ENCODE measurements around the gene GJB2.

GJB2 gene

DNA sequence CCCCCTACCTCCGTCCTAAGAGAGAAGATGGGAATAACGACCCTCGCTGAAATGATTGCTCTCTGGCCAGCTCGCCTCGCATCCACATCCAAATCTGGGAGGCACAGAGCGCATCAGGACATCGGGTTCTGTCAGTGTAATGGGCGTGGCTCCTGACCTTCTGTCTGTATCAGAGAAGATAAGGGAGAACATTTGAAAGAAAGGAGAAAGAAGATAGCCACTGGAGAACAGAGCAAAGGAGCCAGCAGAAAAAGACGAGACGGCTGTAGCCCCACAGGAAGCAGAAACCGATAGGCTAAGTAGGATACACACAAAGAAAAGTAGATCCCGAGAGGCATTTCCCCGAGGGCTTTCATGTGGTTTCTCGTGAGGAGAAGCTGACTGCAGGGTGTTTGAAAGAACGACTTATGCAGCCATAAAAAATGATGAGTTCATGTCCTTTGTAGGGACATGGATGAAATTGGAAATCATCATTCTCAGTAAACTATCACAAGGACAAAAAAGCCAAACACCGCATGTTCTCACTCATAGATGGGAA, 14.0 kb upstream of the GJB2 start:
- intact Hi-C loops (cut with micrococcal nuclease), result no loop called here
- Mint-ChIP-seq H3K36me3 (ENCODE audit: low read depth) (no peaks in the 10 kb centered on the region), H3K4me1 (ENCODE audit: low read depth) (peaks cover 12% of the 10 kb centered on the region), H3K4me3 (no peak overlapping the region), H3K9me3 (peaks cover 4% of the 10 kb centered on the region), H3K27me3 (peaks cover 4% of the 10 kb centered on the region), H3K27ac (no peak overlapping the region)

DNA sequence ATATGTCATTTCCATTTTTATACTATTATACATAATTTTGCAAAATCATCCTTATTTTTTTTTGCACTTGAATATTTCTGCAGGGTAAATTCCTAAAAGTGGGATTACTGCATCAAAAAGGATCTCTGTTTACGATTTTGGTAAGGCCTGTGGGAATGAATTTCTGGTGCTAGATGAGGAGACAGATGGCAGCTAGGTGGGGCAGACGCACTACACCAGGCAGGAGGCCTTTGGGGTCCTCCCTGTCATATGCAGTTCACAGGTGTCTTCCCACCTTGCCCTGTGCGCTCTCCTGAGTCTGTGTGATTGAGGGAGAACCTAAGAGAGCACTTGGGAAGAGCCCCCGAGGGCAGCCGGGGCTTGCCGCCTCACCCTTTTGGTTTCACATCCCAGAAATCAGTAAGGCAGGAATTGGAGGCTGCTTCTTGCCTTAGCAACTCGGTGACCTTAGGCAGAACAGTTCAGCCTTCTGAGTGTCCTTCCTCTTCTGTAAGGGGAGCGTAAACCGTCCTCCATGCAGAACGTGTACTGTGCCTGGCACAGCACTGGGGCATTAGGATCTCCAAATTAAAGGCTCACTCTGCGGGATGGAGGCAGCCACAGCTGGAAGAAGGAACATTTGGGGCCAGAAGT, 13.4 kb upstream of the GJB2 start:
- Mint-ChIP-seq H3K4me3 (no peak overlapping the region), H3K4me1 (ENCODE audit: low read depth) (peaks cover 12% of the 10 kb centered on the region), H3K27ac (no peak overlapping the region), H3K27me3 (peaks cover 4% of the 10 kb centered on the region), H3K9me3 (peaks cover 8% of the 10 kb centered on the region), H3K36me3 (ENCODE audit: low read depth) (no peaks in the 10 kb centered on the region)
- intact Hi-C loops (cut with micrococcal nuclease), result no loop called here

DNA sequence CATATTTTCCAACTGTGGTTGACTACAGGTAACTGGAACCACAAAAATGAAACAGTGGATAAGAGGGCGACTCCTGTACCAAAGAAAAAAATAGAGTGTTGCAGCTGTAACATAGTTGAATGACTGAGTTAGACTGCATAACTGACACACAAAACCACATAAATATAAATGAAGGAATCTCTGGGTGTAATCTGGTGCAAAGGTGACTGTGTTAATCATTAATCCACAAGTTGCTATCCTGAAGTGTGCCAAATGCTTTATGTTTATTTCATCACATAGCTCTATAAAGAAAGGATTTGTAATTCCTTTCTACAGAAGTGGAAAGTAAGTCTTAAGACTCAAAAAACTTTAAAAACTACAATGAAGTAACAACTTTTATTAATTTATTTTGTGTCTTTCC, 6.0 kb upstream of the GJB2 start:
- intact Hi-C loops (cut with micrococcal nuclease), result loop anchor here (10.0 kb wide), 3 partner anchors 226 to 506 kb away; partner anchors contain the start of gene IL17D
- H3K36me3 Mint-ChIP-seq (ENCODE audit: low read depth), result no peaks in the 10 kb centered on the region
- peaks cover 8% of the 10 kb centered on the region for H3K9me3 Mint-ChIP-seq
- H3K27me3 Mint-ChIP-seq, result peaks cover 27% of the 10 kb centered on the region
- H3K4me3 Mint-ChIP-seq, result no peak overlapping the region
- peaks cover 12% of the 10 kb centered on the region for H3K4me1 Mint-ChIP-seq (ENCODE audit: low read depth)
- H3K27ac Mint-ChIP-seq, result no peak overlapping the region

DNA sequence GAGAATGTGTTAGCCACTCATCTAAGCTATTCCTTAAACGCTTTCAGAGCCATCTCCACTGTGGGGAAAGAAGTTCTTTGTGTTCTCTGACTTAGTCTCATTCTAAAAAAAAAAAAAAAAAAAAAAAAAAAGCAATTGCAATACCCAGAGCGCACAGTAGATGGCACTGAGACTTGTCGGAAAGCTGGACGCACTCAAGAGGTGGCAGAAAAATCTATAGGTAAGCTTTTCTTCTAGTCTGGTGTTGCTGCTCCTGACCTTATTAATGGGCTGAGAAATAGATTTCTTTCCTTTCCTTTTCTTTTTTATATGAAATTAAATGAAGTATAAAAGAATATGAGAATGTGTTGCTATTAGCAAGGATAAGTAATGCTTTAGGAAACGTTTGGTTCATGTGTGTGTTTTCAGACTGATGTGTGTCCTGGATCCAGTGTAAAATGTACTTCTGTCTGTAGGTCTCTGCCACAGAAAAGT, 4.7 kb upstream of the GJB2 start:
- Mint-ChIP-seq H3K9me3 (peaks cover 8% of the 10 kb centered on the region), H3K4me1 (ENCODE audit: low read depth) (peaks cover 20% of the 10 kb centered on the region), H3K36me3 (ENCODE audit: low read depth) (no peaks in the 10 kb centered on the region), H3K27me3 (peaks cover 37% of the 10 kb centered on the region), H3K4me3 (no peak overlapping the region), H3K27ac (no peak overlapping the region)
- intact Hi-C loops (cut with micrococcal nuclease), result loop anchor here (10.0 kb wide), 3 partner anchors 227 to 507 kb away; partner anchors contain the start of gene IL17D

DNA sequence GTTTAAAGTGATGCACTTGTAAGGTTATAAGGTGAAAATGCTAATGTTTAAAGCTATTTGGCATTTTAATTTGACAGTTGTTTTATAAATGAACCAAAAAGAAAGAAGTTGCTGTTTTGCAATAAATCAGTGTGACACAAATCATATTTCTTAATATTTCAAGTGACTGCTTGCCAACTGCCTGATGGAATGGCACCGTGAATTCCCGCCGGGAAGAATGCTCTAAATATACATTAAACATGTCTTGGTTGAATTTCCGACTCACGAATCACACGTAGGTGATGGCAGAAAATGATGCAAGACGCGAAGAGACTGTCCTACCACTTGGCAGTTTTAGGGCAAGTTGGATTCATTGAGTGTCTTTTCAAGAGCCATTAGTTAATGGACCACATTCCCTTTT, 3.1 kb upstream of the GJB2 start:
- no peaks in the 10 kb centered on the region for H3K9me3 Mint-ChIP-seq
- peaks cover 52% of the 10 kb centered on the region for H3K27me3 Mint-ChIP-seq
- H3K27ac Mint-ChIP-seq, result no peak overlapping the region

DNA sequence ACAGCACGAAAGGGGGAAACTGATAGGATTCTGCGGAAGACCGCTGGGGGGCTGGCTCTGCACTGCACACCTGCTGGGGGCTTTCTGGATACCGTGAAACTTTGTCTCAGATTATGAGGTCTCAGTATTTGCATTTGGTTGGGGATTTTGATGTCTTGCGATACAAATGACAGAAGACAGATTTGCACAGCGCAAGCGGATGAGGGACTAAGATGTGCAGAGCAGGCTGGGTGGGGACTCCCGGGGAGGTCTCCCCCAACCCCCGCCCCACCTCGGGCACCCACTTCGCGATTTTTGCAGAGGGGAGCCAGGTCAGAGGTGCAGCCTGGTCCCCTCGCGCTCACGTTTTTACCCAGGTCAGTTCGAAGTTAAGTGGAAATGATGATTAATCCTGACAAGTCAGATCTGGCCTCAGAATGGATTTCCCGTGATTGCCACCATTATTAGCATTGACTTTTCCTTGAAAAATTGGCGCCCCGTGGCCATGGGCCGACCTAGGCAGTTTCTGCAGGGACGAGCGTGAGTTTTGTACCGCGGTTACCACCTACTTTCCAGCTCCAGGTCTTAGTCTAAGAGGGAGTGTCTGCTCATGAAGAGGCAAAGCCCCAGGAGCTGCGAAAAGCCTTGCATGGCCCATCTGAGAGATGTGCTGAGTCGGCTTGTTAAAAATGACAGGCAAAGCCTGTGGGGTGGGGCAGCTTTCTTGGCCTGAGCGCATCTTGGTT, 1.3 kb upstream of the GJB2 start:
- Mint-ChIP-seq H3K27me3 (peaks cover 60% of the 10 kb centered on the region), H3K4me1 (ENCODE audit: low read depth) (peaks cover 43% of the 10 kb centered on the region), H3K27ac (no peak overlapping the region), H3K36me3 (ENCODE audit: low read depth) (peaks cover 4% of the 10 kb centered on the region), H3K4me3 (peak overlapping the region; percentile 78), H3K9me3 (peaks cover 5% of the 10 kb centered on the region)
- intact Hi-C loops (cut with micrococcal nuclease), result loop anchor here (10.0 kb wide), 3 partner anchors 231 to 511 kb away; partner anchors contain the start of gene IL17D

More for the DNA sequence above, 3.1 kb upstream of the GJB2 start:
- intact Hi-C loops (cut with micrococcal nuclease), result loop anchor here (10.0 kb wide), 3 partner anchors 229 to 509 kb away; partner anchors contain the start of gene IL17D
- Mint-ChIP-seq H3K4me1 (ENCODE audit: low read depth) (peaks cover 32% of the 10 kb centered on the region), H3K4me3 (no peak overlapping the region), H3K36me3 (ENCODE audit: low read depth) (no peaks in the 10 kb centered on the region)

DNA sequence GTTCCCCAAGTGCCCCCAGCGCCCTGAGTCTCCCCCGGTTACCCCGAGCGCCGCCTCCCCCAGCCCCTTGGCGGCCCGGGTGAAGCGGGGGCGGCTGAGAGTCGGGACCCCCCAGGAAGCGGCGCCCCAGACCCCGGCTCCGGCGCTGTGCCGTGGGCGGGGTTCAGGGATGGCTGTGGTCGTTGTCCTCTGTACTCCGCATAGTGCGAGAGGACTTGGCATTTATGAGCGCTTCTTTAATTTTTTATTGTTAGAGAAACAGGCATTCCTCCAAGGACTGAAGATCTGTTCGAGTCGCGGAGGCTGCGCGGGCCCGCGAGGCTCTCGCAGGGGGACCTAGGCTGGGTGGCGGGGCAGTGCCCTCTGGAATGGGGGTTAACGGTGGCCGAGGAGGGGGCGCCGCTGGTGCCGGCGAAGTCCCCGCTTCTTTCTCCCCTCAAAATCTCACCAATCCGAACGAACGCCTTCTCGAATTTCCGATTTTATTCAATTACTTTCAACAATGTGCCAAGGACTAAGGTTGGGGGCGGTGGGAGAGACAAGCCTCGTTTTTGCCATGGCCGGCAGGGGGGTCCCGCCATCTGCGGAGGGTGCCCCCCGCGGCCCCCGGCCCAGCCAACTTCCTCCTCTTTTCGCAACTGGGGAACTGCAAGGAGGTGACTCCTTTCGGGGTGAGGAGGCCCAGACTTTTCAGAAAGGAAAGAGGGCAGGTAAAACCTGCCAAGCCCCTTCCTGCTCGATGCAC, 596 bp upstream of the GJB2 start:
- Mint-ChIP-seq H3K27ac (no peak overlapping the region), H3K4me1 (ENCODE audit: low read depth) (peaks cover 47% of the 10 kb centered on the region), H3K36me3 (ENCODE audit: low read depth) (peaks cover 6% of the 10 kb centered on the region), H3K9me3 (peaks cover 8% of the 10 kb centered on the region), H3K27me3 (peaks cover 60% of the 10 kb centered on the region), H3K4me3 (peak overlapping the region; percentile 78)
- intact Hi-C loops (cut with micrococcal nuclease), result loop anchor here (10.0 kb wide), 3 partner anchors 231 to 511 kb away; partner anchors contain the start of gene IL17D

DNA sequence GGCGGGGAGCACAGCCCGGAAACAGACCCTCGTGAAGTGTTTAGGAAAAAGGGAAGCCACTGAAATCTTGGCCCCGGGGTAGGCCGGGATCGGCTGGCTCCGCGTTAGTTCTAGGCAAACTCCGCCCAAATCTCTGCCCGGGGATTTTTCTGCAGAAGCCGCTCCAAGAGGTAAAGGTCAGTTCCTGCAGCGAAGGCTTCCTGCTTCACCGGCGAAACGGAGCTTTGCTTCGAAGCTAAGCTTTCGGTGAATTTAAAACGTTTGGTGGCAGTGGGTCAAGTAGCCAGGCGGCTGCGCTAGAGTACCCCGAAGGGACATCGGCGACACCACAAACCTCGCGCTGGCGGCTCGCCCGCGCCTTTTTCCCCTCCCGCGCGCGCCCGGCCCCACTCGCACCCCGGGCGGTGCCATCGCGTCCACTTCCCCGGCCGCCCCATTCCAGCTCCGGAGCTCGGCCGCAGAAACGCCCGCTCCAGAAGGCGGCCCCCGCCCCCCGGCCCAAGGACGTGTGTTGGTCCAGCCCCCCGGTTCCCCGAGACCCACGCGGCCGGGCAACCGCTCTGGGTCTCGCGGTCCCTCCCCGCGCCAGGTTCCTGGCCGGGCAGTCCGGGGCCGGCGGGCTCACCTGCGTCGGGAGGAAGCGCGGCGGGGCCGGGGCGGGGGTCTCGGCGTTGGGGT, 441 bp downstream of the GJB2 start:
- Mint-ChIP-seq H3K27ac (no peak overlapping the region), H3K4me3 (peak overlapping the region; percentile 78), H3K27me3 (peaks cover 60% of the 10 kb centered on the region), H3K36me3 (ENCODE audit: low read depth) (peaks cover 6% of the 10 kb centered on the region), H3K4me1 (ENCODE audit: low read depth) (peaks cover 47% of the 10 kb centered on the region), H3K9me3 (peaks cover 8% of the 10 kb centered on the region)
- intact Hi-C loops (cut with micrococcal nuclease), result loop anchor here (10.0 kb wide), 3 partner anchors 233 to 513 kb away; partner anchors contain the start of gene IL17D

DNA sequence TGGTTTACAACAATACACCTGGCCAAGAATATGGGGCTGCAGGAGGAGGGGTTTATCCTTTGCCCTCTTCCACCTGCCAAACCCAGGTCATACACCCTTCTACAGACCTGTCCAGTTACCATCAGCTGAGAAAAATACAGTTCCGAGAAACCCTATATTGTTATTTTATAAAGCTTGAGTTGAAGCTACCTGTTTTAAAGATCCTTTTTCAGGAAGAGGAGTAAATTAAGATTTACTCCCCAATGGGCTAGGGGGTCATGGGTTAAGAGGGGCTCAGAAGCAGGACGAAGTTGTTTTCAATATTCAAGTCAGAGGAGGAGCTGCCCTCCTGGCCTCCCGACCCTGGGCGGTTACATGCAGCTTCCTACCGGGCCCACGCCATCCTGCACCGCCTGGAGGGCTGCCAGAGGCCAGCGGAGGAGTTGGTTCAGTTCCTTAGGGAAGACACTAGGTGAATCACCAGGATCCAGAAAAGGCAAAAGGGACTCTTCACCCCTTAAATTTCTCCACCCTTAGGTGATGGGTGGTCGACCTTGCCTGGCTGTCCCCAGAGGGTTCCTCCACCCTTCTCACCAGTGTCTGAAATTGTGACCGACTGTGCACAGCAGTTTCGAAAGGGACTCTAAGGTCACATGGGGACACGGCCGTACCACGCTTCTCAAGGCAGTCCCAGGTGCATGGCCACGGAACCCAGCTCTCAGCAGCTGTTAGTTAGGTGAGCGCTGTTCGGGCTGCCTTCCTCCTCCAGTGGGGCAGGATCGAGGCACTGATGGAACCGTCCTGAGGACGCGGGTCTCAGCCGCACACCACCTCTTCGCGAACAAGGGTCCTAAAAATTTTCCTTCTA, 1.2 kb downstream of the GJB2 start:
- H3K27ac Mint-ChIP-seq, result no peak overlapping the region
- H3K36me3 Mint-ChIP-seq (ENCODE audit: low read depth), result peaks cover 6% of the 10 kb centered on the region
- intact Hi-C loops (cut with micrococcal nuclease), result loop anchor here (10.0 kb wide), 3 partner anchors 233 to 513 kb away; partner anchors contain the start of gene IL17D
- peaks cover 54% of the 10 kb centered on the region for H3K27me3 Mint-ChIP-seq
- peaks cover 8% of the 10 kb centered on the region for H3K9me3 Mint-ChIP-seq
- H3K4me3 Mint-ChIP-seq, result peak overlapping the region; percentile 78
- peaks cover 47% of the 10 kb centered on the region for H3K4me1 Mint-ChIP-seq (ENCODE audit: low read depth)

DNA sequence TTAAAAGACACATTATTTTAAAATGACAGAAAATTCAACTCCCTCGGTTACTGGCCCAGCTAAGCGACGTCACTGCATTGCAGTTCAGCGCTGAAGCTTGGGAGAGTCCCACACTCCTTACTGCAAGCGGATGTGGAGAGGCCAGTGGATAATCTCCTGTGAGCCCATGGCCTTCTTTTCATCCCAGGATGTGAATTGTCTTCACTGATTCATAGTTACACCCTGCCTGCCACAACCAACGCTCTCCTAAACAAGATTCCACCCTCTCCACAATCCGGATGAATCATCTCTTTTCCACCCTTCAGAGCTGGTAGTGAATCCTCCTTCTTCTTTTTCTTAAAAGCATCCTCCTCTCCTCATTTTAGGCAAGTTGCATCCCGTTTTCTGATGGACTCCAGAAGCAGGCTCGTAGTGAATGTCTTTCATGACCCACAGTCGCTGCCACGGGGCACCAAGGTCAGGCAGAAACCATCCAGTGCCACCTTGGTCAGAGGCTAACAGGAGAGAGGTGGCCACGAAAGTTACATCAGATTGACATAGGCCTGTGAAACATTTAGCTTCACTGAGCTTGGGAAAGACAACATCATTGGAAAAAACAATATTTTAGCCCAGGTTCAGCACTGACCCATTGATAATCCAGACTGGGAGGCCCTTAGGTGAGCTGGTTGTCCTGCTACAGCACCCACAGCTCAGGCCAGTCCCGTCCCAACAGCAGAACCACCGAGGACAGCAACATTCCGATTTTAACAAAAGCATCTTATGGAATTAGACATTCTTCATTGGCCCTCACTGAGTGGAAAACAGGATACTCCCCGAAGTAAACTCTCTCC, 2.0 kb downstream of the GJB2 start:
- H3K27me3 Mint-ChIP-seq, result peaks cover 51% of the 10 kb centered on the region
- intact Hi-C loops (cut with micrococcal nuclease), result loop anchor here (10.0 kb wide), 3 partner anchors 234 to 514 kb away; partner anchors contain the start of gene IL17D
- H3K27ac Mint-ChIP-seq, result no peak overlapping the region
- peaks cover 6% of the 10 kb centered on the region for H3K36me3 Mint-ChIP-seq (ENCODE audit: low read depth)
- H3K9me3 Mint-ChIP-seq, result peaks cover 8% of the 10 kb centered on the region
- no peak overlapping the region for H3K4me3 Mint-ChIP-seq
- H3K4me1 Mint-ChIP-seq (ENCODE audit: low read depth), result peaks cover 47% of the 10 kb centered on the region

DNA sequence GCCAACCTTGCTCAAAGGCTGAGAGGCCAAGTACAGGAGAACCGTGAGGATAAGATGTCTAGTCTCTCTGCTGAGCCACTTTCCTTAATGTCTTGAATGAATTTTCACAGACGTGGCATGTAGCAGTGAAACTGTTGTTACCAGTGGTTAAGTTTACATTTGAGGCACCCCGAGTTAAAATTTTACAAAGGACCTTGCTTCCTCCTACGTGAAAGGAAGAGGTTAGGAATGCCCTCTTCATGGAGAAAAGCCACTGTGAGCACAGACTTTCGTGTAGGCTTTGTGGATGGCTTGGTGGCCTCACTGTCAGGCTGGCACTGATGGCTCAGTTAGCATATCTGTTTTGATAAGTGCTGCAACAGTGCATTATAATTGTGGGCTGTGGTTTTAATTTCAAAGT, 2.7 kb downstream of the GJB2 start:
- Mint-ChIP-seq H3K4me3 (no peak overlapping the region), H3K27ac (no peak overlapping the region), H3K36me3 (ENCODE audit: low read depth) (peaks cover 6% of the 10 kb centered on the region), H3K27me3 (peaks cover 46% of the 10 kb centered on the region), H3K4me1 (ENCODE audit: low read depth) (peaks cover 47% of the 10 kb centered on the region), H3K9me3 (peaks cover 8% of the 10 kb centered on the region)
- intact Hi-C loops (cut with micrococcal nuclease), result loop anchor here (10.0 kb wide), 3 partner anchors 235 to 515 kb away; partner anchors contain the start of gene IL17D
